Fibroblast of upper back skin (primary cell): ENCODE results near the gene ZNF219.

Experiments
- DNase-seq: peaks from one replicate; pipeline ENCODE4 v3.0.0-alpha.2; 2013

The ZNF219 gene

DNA sequence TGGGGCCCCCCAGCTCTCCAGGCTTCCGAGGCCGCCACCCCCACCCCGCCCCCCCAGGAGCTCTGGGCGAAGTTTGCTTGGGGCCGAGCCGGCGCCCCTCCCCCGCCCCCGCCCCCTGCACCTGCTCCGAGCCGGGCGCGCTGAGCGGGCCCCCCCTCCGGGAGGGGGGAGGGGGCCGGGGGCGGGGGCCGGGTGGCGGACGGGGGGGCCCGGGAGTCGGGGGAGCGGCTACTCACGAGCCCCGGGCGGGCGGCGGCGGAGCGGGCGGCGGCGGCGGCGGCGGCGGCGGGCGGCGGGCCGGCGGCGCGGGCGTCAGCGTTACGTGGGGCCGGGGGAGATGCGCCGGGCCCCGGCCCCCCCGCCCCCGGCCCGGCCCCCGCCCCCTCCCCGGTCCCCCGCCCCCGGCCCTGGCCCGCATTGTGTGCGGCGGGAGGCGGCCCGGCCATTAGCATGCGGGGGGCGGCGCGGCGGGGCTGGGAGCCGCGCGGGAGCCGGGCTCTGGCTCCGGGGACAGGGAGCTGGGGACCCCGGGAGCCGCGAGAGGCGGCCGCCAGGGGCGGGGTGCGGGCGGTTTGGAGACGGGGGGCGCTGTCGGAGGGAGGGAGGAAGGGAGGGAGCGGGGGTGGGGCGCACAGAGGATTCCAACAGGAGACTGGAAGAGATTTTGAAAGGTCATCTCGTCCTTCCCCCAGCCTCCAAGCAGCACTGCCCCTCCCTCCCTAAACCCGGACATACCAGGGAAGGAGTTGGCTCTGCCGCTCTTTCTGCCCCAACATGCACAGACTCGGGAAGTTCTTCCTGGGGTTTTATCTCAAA is at the start of gene ZNF219:
Gene ZNF219, minus strand, starts transcription at position 580 of the 816 bp plus-strand sequence. CDS start 5,064 bp downstream, outside the sequence.
- peak; percentile 47 for DNase-seq

DNA sequence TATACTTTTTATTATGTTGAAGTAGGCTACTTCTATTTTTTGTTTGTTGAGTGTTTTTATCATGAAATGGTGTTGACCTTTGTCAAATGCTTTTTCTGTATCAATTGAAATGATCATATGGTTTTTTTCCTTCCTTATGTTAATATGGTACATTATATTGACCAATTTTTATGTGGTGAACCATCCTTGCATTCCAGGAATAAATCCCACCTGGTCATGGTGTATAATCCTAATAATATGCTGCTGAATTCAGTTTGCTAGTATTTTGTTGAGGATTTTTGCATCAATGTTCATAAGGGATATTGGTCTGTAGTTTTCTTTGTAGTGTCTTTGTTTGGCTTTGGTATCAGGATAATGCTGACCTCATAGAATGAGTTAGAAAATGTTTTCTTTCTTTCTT is 47.0 kb upstream of the ZNF219 start:
- no peak for DNase-seq

DNA sequence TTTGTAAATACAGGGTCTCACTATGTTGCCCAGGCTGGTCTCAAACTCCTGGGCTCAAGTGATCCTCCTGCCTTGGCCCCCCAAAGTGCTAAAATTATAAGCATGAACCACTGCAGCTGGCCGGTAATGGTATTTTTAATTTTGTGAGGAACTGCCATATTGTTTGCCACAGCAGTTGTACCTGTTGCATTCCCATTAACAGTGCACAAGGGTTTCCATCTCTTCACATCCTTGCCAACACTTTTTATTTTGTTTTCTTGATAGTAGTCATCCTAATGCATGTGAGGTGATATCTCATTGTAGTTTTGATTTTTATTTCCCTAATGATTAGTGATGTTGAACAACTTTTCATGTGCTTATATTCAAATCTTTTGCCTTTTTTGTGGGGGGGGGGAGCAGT is 43.9 kb upstream of the ZNF219 start:
- no peak for DNase-seq

DNA sequence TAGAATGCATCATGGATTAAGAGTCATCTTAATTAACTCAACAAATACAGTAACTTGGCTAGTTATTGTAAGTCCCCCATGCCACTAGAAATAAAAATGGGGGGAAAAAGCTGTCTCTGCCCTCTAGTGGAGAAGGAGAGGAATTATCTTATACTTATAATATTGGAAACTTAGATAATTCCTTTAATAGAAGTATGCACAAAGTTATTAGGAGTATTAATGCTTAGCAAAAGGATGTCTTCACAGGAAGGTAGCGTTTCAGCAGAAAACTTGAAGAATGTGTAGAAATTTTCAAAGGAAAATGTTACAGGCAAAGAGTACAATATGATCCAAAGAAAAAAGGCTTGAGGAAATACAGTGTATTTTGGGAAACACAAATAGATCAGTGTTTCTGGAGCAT is 37.6 kb upstream of the ZNF219 start:
- DNase-seq, result peak; percentile 14

DNA sequence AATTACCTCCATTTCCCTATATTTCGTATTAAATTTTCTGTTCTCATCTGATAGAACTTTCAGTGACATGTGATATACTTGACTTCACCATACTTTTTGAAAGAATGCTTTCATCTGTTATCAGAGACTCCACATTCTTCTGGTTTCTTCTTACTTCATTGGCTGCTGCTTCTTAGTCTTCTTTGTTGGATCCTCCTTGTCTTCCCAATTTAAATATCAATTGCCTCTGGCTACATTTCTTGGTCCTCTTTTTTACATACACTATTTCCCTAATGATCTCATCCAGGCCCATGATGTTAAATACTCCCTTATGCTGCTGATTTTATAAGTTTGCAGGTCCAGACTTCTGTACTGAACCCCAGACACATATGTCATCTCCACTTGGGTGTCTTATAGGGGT is 35.4 kb upstream of the ZNF219 start:
- DNase-seq, result no peak

DNA sequence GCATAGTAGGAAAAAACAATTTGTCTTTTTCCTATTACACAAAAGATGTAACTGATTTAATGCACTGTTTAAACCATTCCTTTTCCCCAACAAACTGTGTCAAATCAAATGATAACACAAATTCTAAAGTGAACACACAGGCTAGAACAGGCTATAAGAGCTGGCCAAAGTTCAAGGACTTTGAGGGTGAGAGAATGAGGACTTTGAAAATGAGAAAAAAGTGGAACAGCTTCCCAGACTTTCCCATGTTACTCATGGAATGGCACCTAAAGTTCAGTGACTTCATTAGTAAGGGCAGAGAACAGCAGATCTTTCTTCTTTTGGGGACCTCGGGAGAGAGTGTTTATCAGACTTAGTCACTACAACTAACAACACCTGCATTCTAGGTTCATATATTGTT is 25.0 kb upstream of the ZNF219 start:
- no peak for DNase-seq

DNA sequence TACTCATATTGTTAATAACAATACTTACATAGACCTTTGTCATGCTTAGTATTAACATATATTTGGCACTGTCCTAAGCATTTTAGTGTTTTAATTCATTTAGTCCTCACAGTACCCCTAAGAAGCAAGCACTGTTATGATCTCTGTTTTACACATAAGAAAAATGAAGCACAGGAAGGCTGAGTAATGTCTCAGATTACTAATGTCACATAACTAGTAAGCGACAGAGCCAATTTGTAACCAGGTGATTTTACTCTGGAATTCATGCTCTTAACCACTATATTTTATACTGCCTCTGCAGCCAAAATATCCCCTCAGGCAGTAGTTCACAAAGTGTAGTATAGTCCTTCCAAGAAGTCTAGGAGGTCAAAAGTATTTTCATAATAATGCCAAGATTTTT is 22.7 kb upstream of the ZNF219 start:
- no peak for DNase-seq

DNA sequence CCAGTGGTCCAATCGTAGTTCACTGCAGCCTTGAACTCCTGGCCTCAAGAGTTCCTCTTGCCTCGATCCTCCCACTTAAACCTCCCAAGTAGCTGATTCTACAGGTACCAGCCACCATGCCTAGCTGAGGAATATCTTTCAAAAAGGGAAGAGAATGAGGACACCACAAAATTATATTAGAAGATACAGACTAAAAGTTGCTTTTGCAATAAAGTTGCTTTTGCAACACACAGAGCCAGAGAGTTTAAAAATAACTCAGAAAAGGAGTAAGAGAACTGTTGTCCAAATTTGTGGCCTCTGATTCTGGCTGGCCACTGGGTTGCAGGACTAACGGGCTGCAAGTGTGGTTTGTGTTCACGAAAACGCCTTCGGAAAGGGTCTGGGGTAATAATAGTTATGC is 22.2 kb upstream of the ZNF219 start:
- no peak for DNase-seq

DNA sequence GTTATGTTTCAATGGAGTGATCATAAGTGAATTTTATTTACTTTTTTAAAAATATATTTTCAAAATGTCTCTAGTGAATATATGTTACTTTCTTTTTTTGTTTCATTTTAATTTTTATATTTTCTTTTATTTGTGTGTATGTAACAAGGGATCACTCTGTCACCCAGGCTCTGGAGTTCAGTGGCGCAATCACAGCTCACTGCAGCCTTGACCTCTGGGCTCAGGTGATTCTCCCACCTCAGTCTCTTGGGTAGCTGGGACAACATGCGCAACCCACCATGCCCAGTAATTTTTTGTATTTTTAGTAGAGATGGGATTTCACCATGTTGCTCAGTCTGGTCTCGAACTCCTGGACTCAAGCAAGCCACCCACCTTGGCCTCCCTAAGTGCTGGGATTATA is 20.5 kb upstream of the ZNF219 start:
- DNase-seq, result no peak

DNA sequence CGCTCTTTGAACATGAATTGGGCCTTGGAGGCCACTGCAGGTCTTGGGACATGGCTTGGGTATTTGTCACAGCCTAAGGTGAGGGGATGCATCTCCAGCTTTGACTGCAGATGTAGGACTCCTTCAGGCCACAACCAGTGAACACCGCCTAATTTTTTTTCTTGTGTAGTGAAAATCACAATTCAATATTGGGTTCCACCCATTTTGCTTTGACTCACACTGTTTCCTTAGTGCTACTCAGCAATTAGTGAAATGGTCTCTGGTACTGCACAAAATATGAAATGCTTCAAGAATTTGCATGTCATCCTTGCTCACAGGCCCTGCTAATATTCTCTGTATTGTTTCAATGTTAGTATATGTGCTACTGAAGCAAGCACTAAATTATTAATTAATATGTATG is 14.9 kb upstream of the ZNF219 start:
- no peak for DNase-seq

DNA sequence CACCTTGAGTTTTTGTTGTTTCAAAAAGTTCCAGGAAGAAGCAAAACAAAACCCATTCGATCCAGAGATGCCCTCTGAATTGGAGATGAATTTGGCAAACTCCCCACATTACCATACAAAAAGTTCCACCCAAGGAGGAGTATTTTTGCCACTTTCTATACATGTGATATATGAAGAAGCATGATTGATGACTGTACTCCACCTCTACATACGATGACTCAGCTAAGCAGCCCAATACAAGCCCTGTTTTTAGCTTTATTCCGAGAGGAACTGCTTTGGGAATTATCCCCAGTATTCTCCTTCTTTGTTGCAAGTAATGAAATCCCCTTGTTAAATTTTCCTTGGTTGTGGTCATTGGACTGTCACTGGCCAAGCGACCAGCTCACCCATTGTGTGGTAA is 13.8 kb upstream of the ZNF219 start:
- DNase-seq, result no peak

DNA sequence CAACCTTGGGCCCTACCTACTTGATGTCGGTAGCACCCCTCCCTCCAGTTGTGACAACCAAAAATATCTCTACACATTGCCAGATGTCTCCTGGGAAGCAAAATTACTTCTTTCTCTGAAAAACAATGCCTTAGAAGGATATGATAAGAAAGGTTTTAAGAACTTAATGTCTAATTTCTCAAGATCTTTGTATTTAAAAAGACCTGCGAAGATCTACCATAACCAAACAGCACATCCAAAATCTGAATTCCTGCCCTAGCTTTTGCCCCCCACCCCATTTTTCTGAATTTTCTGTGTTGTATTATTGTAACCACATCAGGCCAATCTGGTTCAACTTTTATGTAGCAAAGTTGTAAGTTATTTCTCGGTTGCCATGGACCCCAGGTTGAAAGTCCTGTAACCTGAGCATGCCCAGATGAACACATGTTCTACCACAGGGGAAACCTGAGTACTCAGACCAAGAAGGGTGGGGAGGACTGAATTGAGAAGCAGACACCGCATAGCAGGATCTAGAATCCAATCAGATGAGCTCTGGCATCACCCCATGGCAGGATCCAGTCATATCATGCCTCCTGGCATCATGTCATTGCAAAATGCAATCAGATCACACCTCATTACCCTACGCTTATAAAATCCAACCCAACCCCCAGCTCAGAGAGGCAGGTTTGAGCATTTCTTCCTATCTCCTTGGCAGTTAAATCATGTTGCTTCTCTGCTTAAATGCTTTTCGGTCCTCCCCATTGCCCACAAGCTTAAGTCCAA is 11.1 kb upstream of the ZNF219 start:
- no peak for DNase-seq

DNA sequence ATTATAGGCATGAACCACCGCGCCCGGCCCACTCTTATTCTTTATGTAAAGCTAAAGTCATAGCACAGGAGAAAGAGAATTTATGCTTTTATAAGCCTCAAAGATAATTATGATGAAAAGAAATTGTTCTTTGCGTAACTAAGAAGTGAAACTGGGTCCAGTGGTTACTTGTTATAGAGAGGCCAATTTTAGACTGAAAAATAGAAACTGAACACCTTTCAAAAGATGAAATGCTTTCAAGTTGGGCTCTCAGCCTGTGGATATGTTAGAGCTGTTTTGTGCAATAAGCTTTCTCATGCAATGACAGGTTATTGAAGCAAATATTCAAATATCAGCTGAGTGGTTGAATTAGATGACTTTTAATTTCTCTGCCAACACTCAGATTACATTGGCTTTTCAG is 10.3 kb upstream of the ZNF219 start:
- no peak for DNase-seq

DNA sequence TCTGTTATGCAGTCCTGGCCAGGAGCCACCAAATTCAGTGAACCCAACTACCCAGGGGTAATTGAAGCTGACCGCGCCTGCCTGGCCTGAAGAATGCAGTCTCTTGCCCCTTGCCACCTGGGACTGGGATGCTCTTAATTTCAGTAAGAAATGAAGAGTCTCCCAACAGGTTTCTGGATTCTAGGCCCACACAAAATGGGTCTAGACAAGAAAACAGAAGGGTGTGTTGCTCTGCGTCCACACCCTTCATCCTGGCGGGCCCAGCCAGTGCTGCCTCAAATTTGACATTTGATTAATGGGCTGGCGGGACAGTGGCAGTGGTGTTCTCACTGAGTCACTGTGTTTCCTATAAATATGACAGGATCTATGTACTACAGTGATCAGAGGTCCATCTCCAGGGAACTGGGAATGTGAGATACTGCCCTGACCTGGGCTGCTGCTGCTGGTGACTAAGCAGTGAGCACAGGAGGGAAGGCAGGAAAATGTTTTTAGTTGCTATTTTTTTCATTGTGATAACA is 8.9 kb upstream of the ZNF219 start:
- DNase-seq, result peak; percentile 22

DNA sequence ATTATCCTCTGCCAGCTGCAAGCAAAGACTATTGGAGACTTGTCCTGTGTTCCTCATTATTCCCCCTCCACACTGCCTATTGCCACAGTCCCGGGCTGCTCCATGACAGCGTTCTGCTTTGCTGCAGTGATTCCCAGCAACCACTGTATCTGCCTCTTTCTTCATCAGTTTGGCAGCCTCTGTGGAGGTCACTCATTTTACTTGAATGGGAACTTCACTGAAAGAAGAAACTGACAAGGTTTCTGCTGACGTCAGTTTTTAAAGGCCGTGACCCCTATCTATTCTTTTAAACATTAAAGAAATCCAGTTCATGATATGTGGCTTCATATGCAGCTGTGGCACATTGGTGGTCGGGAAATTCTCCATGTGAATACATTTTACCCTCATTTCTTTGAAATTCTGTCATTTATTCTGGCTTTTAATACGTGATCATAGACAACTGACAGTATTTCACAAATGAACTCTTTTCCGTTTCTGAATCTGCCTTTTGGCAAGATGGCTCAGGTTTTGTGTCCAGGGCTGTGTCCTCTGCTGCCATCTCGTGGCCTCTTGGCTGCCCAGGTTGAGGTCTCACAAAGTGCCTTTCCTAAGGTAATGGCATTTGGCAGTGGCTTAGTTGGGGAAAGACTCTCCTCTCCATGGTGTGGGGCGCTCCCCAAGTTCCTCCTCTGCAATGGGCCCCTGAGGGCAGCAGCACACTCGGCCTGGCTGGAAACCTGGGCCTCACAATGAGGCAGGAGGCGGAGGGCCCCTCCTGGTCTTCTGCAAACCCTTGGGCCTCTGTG is 8.2 kb upstream of the ZNF219 start:
- DNase-seq, result peak; percentile 72

DNA sequence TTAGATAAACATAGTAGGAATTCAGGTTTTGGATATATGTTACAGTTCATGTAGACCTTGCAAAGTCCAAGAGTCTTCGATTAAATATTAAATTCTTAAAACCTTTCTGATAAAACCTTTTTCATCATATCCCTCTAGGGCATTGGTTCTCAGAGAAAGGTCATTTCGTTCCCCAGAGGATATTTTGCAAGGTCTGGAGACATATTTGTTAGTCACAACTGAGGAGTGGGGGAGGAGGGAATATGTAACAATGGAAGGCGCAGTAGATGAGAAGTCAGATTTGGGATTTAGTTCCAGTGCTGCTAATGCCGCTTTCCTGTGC is 7.7 kb upstream of the ZNF219 start:
- no peak for DNase-seq

DNA sequence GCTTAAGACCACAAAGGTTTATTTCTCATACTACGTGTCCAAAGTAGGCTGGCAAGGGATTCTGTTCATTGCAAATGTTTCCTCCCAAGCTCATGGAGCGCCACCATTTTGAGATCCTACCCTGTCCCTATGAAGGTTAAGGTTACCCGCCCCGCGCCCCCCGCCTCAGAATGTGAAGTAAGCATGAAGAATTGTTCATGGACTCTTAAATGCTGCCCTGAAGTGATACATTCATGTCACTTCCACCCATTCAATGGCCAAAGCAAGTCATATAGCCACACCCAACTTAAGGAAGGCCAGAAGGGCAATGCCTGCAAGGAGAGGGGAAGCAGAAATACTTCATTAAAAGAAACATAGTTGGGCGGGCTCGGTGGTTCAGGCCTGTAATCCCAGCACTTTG is 6.6 kb upstream of the ZNF219 start:
- DNase-seq, result no peak

DNA sequence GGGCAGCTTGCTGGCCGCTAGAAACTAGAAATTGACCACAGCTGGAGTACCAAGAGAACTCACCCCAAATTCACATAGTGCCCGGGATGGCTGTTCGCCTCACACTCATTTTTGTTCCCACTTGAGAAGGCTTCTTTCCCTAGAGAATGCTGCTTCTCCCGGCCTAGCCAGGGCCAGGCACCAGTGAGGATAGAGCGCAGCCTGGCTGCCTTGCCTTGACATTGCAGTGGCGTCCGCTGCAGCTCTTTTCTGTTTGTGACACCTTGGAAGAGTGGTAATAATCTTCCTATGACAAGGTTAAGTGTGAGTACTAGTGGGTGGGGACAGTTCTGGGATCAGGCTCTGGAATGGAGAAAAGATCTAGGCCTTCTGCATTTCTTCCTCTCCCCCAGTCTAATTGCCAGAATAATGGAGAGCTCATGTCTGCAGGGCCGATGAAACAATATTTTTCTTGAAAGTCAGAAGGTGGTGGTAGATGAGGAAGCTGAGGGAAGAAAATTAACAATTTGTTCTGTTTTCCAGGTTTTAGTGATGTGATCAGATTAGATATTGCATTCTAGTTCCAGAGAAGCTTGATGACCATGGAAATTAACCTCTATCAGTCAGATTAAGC is 6.1 kb upstream of the ZNF219 start:
- DNase-seq, result peak; percentile 77

DNA sequence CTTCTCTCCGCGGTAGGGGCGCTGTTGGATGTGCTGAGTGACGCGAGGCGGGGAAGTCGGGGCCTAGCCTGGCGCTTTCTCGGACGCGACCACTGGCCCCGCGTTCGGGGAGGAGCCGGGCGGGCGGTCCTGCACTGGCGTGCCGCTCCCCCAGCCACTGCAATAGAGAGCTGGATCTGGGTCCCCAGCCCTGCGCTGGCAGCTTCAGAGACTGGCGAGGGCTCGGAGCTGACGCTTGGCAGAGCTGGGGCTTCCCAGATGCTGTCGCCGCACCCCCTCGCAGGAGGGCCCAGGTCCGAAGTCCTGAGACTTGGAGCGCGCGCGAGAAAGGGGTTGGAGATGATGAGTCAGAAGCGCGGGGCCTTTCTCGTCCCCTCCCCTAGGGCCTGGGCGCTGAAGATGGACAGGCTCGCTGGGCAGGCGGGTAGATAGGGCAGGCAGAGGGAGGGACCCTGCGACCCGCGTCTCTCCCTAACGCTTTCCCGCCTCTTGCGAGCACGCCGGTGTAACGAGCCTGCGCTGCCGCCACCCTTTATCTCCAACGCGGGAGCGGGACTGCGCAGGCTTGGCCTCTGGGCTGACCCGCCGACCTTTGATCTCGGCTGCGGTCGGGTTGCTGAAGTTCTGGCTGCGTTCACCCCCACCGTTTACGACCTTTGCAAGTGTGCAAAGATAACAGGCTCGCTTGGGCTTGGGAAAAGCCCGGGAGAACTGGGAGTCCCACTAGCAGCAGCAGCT is 5.4 kb upstream of the ZNF219 start:
- DNase-seq, result peak; percentile 96

DNA sequence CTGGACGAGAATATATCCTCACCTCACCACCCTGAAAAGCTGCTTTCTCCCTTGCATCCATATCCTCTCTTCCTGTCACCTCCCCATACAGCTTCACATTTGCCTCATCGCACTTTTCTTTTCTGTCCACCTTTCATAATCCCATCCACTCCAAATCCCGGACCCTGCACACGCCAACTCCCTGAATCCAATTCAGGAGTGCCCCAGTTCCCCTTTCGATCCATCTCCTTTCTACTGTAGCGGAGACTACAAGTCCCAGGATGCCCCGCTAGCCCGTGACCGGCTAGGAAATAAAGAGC is 4.9 kb upstream of the ZNF219 start:
- DNase-seq, result no peak

DNA sequence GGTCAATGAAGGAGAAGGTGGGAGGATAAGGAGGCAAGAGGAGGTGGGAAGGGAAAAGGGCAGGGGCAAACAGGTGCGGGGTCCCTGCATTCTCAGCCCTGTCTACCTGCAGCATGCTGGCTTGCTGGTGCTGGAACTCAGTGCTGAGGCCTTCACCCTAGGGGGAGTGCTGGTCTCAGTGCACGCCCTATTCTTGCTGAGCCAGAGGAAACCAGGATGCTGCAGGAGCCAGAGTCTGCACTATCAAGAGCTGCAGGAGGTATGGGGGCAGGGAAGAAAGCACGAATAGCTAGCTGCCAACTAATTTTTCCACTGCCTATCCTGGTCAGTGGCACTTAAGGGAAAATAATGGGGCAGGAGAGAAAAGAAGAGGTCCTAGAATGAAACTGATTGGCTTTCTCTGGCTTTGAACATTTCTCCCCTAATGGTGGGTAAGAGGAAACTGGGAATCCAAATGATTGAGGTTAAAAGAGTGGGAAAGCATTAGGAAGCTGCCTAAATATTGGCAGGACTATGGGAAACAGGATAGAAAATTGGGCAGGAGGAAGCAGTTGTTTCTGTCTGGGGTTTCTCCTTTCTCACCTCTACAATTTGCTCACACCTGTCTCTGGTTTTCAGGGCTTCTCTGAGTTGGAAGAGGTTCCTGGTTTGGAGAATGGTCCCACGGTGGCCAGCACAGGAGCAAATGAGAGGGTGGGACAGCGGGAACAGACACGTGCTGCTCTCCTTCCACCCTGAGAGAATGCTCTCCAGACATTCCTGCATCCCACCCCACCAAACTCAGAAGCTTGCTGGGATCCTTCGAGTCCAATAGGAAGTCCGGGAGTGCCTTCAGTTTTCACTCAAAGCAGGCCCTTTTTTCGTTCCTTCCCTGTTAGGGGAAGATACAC is 4.3 kb upstream of the ZNF219 start:
- DNase-seq, result no peak
